Measurements from ENCODE around the gene CCDC90B.
"Not testable (repeated sequence)": the region's sequence is repeated elsewhere in the genome, so short reads cannot be mapped to it uniquely, and the experiment has no call there.

The CCDC90B gene

GRCh38 chr11:83269080-83269479 lies 17.1 kb downstream of the CCDC90B start:
- H3K36me3 Mint-ChIP-seq = peaks cover 37% of the 10 kb centered on the region
- H3K4me3 Mint-ChIP-seq, H3K27me3 Mint-ChIP-seq, H3K27ac Mint-ChIP-seq, H3K9me3 Mint-ChIP-seq: not testable (repeated sequence)
- peaks cover 31% of the 10 kb centered on the region for H3K4me1 Mint-ChIP-seq

- no peak overlapping the region for H3K4me3 Mint-ChIP-seq
- no peaks in the 10 kb centered on the region for H3K27me3 Mint-ChIP-seq
- peaks cover 22% of the 10 kb centered on the region for H3K4me1 Mint-ChIP-seq
- H3K27ac Mint-ChIP-seq = no peak overlapping the region
- peaks cover 20% of the 10 kb centered on the region for H3K36me3 Mint-ChIP-seq
- H3K9me3 Mint-ChIP-seq = no peaks in the 10 kb centered on the region
Observed at GRCh38 chr11:83265331-83265730, 20.8 kb downstream of the CCDC90B start.

- Mint-ChIP-seq H3K27ac (no peak overlapping the region), H3K9me3 (no peaks in the 10 kb centered on the region), H3K36me3 (peaks cover 8% of the 10 kb centered on the region), H3K4me1 (no peaks in the 10 kb centered on the region), H3K27me3 (no peaks in the 10 kb centered on the region), H3K4me3 (no peak overlapping the region)
Observed at GRCh38 chr11:83259559-83259958, 26.6 kb downstream of the CCDC90B start.

- peak overlapping the region; percentile 35 for H3K27ac Mint-ChIP-seq
- no peak overlapping the region for H3K4me3 Mint-ChIP-seq
- H3K27me3 Mint-ChIP-seq = no peaks in the 10 kb centered on the region
- no peaks in the 10 kb centered on the region for H3K4me1 Mint-ChIP-seq
- H3K9me3 Mint-ChIP-seq = no peaks in the 10 kb centered on the region
- peaks cover 6% of the 10 kb centered on the region for H3K36me3 Mint-ChIP-seq
Observed at GRCh38 chr11:83257761-83258168, 28.4 kb downstream of the CCDC90B start.

GRCh38 chr11:83256602-83257340 lies 29.4 kb downstream of the CCDC90B start:
- H3K27me3 Mint-ChIP-seq = no peaks in the 10 kb centered on the region
- no peak overlapping the region for H3K4me3 Mint-ChIP-seq
- peaks cover 6% of the 10 kb centered on the region for H3K36me3 Mint-ChIP-seq
- H3K9me3 Mint-ChIP-seq = no peaks in the 10 kb centered on the region
- H3K4me1 Mint-ChIP-seq = no peaks in the 10 kb centered on the region
- peak overlapping the region; percentile 57 for H3K27ac Mint-ChIP-seq

GRCh38 chr11:83255366-83255765 lies 30.8 kb downstream of the CCDC90B start:
- H3K9me3 Mint-ChIP-seq = no peaks in the 10 kb centered on the region
- no peak overlapping the region for H3K4me3 Mint-ChIP-seq
- no peaks in the 10 kb centered on the region for H3K4me1 Mint-ChIP-seq
- H3K27ac Mint-ChIP-seq = no peak overlapping the region
- peaks cover 2% of the 10 kb centered on the region for H3K36me3 Mint-ChIP-seq
- H3K27me3 Mint-ChIP-seq = no peaks in the 10 kb centered on the region

- peaks cover 3% of the 10 kb centered on the region for H3K4me1 Mint-ChIP-seq
Observed at GRCh38 chr11:83252941-83253340, 33.2 kb downstream of the CCDC90B start.

GRCh38 chr11:83252266-83252665 lies 33.9 kb downstream of the CCDC90B start:
- Mint-ChIP-seq H3K27me3 (no peaks in the 10 kb centered on the region), H3K9me3 (no peaks in the 10 kb centered on the region), H3K4me1 (peaks cover 3% of the 10 kb centered on the region), H3K27ac (no peak overlapping the region), H3K36me3 (peaks cover 4% of the 10 kb centered on the region), H3K4me3 (no peak overlapping the region)

More at GRCh38 chr11:83252941-83253340, 33.2 kb downstream of the CCDC90B start:
- no peak overlapping the region for H3K4me3 Mint-ChIP-seq
- no peaks in the 10 kb centered on the region for H3K27me3 Mint-ChIP-seq
- H3K9me3 Mint-ChIP-seq = no peaks in the 10 kb centered on the region
- peaks cover 4% of the 10 kb centered on the region for H3K36me3 Mint-ChIP-seq
- H3K27ac Mint-ChIP-seq = peak overlapping the region; percentile 51

GRCh38 chr11:83249972-83250593 lies 36.1 kb downstream of the CCDC90B start:
- H3K36me3 Mint-ChIP-seq = peaks cover 1% of the 10 kb centered on the region
- no peaks in the 10 kb centered on the region for H3K9me3 Mint-ChIP-seq
- H3K27me3 Mint-ChIP-seq = no peaks in the 10 kb centered on the region
- H3K4me3 Mint-ChIP-seq = no peak overlapping the region
- H3K4me1 Mint-ChIP-seq = peaks cover 3% of the 10 kb centered on the region
- no peak overlapping the region for H3K27ac Mint-ChIP-seq

GRCh38 chr11:83249445-83249844 lies 36.7 kb downstream of the CCDC90B start:
- Mint-ChIP-seq H3K27me3 (no peaks in the 10 kb centered on the region), H3K27ac (no peak overlapping the region), H3K4me3 (no peak overlapping the region), H3K9me3 (no peaks in the 10 kb centered on the region), H3K36me3 (peaks cover 1% of the 10 kb centered on the region), H3K4me1 (peaks cover 3% of the 10 kb centered on the region)

GRCh38 chr11:83241291-83241946 lies 44.7 kb downstream of the CCDC90B start:
- H3K36me3 Mint-ChIP-seq = peaks cover 3% of the 10 kb centered on the region
- no peak overlapping the region for H3K27ac Mint-ChIP-seq
- H3K27me3 Mint-ChIP-seq = no peaks in the 10 kb centered on the region
- no peaks in the 10 kb centered on the region for H3K4me1 Mint-ChIP-seq
- H3K9me3 Mint-ChIP-seq = no peaks in the 10 kb centered on the region
- no peak overlapping the region for H3K4me3 Mint-ChIP-seq

GRCh38 chr11:83238111-83238510 lies 48.1 kb downstream of the CCDC90B start:
- H3K27ac Mint-ChIP-seq = no peak overlapping the region
- no peaks in the 10 kb centered on the region for H3K9me3 Mint-ChIP-seq
- no peak overlapping the region for H3K4me3 Mint-ChIP-seq
- peaks cover 4% of the 10 kb centered on the region for H3K36me3 Mint-ChIP-seq
- no peaks in the 10 kb centered on the region for H3K27me3 Mint-ChIP-seq
- H3K4me1 Mint-ChIP-seq = no peaks in the 10 kb centered on the region

- Mint-ChIP-seq H3K4me3 (no peak overlapping the region), H3K27me3 (no peaks in the 10 kb centered on the region), H3K27ac (no peak overlapping the region), H3K9me3 (no peaks in the 10 kb centered on the region), H3K4me1 (no peaks in the 10 kb centered on the region), H3K36me3 (peaks cover 6% of the 10 kb centered on the region)
Observed at GRCh38 chr11:83235825-83236224, 50.3 kb downstream of the CCDC90B start.

GRCh38 chr11:83223457-83223856 lies 62.7 kb downstream of the CCDC90B start:
- Mint-ChIP-seq H3K9me3 (no peaks in the 10 kb centered on the region), H3K27ac (no peak overlapping the region), H3K4me3 (no peak overlapping the region), H3K36me3 (no peaks in the 10 kb centered on the region), H3K27me3 (no peaks in the 10 kb centered on the region), H3K4me1 (no peaks in the 10 kb centered on the region)

GRCh38 chr11:83222499-83222898 lies 63.7 kb downstream of the CCDC90B start:
- Mint-ChIP-seq H3K9me3 (no peaks in the 10 kb centered on the region), H3K4me1 (no peaks in the 10 kb centered on the region), H3K27me3 (no peaks in the 10 kb centered on the region), H3K27ac (no peak overlapping the region), H3K36me3 (no peaks in the 10 kb centered on the region), H3K4me3 (no peak overlapping the region)

GRCh38 chr11:83221694-83222093 lies 64.5 kb downstream of the CCDC90B start:
- no peak overlapping the region for H3K4me3 Mint-ChIP-seq
- no peak overlapping the region for H3K27ac Mint-ChIP-seq
- no peaks in the 10 kb centered on the region for H3K9me3 Mint-ChIP-seq
- no peaks in the 10 kb centered on the region for H3K36me3 Mint-ChIP-seq
- H3K27me3 Mint-ChIP-seq = no peaks in the 10 kb centered on the region
- H3K4me1 Mint-ChIP-seq = no peaks in the 10 kb centered on the region

All from activated naive CD4-positive, alpha-beta T cell treated with anti-CD3 and anti-CD28 coated beads, Interleukin-2, amount 50 U/mL, for 24 hours (primary cell).